HepG2 (cell line): Measurements from ENCODE around the gene FAM219B. TPM values are rescaled to one million over a fixed set of nuclear protein-coding genes. Genes with fewer than 3 reads are reported as not detected.

Source experiments
- ELF1 ChIP-seq: sonication (generic); formaldehyde crosslinking; IDR thresholded peaks from 2 replicates; pipeline ENCODE4 v1.4.0; 2020; ENCODE audit warnings: missing genetic modification reagents
- FOXJ3 ChIP-seq: sonication (generic); formaldehyde crosslinking; IDR thresholded peaks from 2 replicates; pipeline ENCODE4 v1.4.0; 2020; ENCODE audit warnings: missing genetic modification reagents, mild to moderate bottlenecking, borderline replicate concordance
- HOXA7 ChIP-seq: sonication (generic); formaldehyde crosslinking; IDR thresholded peaks from 2 replicates; pipeline ENCODE4 v1.8.1; 2022; ENCODE audit warnings: mild to moderate bottlenecking, missing genetic modification reagents, moderate library complexity
- MBNL3 ChIP-seq: fragments of 250-450 bp; sonication (Bioruptor Pico); conservative IDR thresholded peaks from 2 replicates; pipeline ENCODE4 v1.8.0; 2022; ENCODE audit warnings: mild to moderate bottlenecking, inconsistent platforms
- MEF2D ChIP-seq: sonication (generic); formaldehyde crosslinking; IDR thresholded peaks from 2 replicates; pipeline ENCODE4 v1.5.1; 2020; ENCODE audit warnings: mild to moderate bottlenecking, missing genetic modification reagents
- NAIF1 ChIP-seq: sonication (generic); formaldehyde crosslinking; IDR thresholded peaks from 2 replicates; pipeline ENCODE4 v1.5.0; 2020; ENCODE audit warnings: mild to moderate bottlenecking, missing genetic modification reagents, borderline replicate concordance
- NFYC ChIP-seq: IDR thresholded peaks from 2 replicates; pipeline ENCODE4 v1.6.1; 2016; ENCODE audit warnings: missing genetic modification reagents, missing compliant biosample characterization
- POGZ ChIP-seq: sonication (generic); formaldehyde crosslinking; IDR thresholded peaks from 2 replicates; pipeline ENCODE4 v1.4.0; 2020; ENCODE audit warnings: mild to moderate bottlenecking, missing genetic modification reagents
- POLR2AphosphoS5 ChIP-seq: IDR thresholded peaks from 2 replicates; pipeline ENCODE4 v1.6.1; 2012; ENCODE audit warnings: low read depth, low read length
- PRDM15 ChIP-seq: sonication (generic); formaldehyde crosslinking; IDR thresholded peaks from 2 replicates; pipeline ENCODE4 v1.4.0; 2020; ENCODE audit warnings: missing genetic modification reagents
- RFXAP ChIP-seq: sonication (generic); formaldehyde crosslinking; IDR thresholded peaks from 2 replicates; pipeline ENCODE4 v1.4.0; 2020; ENCODE audit warnings: missing genetic modification reagents, borderline replicate concordance
- SP4 ChIP-seq: sonication (generic); formaldehyde crosslinking; IDR thresholded peaks from 2 replicates; pipeline ENCODE4 v1.8.1; 2023; ENCODE audit warnings: mild to moderate bottlenecking, missing genetic modification reagents
- SP5 ChIP-seq: IDR thresholded peaks from 2 replicates; pipeline ENCODE4 v1.6.1; 2016; ENCODE audit warnings: low read depth, borderline replicate concordance
- SRSF4 ChIP-seq: fragments of 200-400 bp; formaldehyde crosslinking; IDR thresholded peaks from one replicate; pipeline ENCODE4 v1.6.1; 2018; ENCODE audit warnings: mild to moderate bottlenecking, low read depth, low read length, moderate library complexity; ENCODE audit not compliant: poor library complexity, severe bottlenecking
- STAT6 ChIP-seq: sonication (generic); formaldehyde crosslinking; IDR thresholded peaks from 2 replicates; pipeline ENCODE4 v1.4.0; 2020; ENCODE audit warnings: missing genetic modification reagents, mild to moderate bottlenecking, borderline replicate concordance
- TBL1XR1 ChIP-seq: fragments of 150-350 bp; IDR thresholded peaks from 2 replicates; pipeline ENCODE4 v1.6.1; 2014; ENCODE audit warnings: borderline replicate concordance, low read length; ENCODE audit not compliant: partially characterized antibody
- TBP ChIP-seq: sonication (generic); formaldehyde crosslinking; IDR thresholded peaks from 2 replicates; pipeline ENCODE4 v1.5.0; 2020; ENCODE audit warnings: missing genetic modification reagents
- ZC3H4 ChIP-seq: sonication (generic); formaldehyde crosslinking; IDR thresholded peaks from 2 replicates; pipeline ENCODE4 v1.4.0; 2020; ENCODE audit warnings: missing genetic modification reagents, borderline replicate concordance
- ZKSCAN5 ChIP-seq: sonication (generic); formaldehyde crosslinking; IDR thresholded peaks from 2 replicates; pipeline ENCODE4 v1.5.1; 2020; ENCODE audit warnings: mild to moderate bottlenecking, missing genetic modification reagents
- ZNF12 ChIP-seq: sonication (generic); formaldehyde crosslinking; IDR thresholded peaks from 2 replicates; pipeline ENCODE4 v1.5.0; 2020; ENCODE audit warnings: missing genetic modification reagents
- ZNF205 ChIP-seq: IDR thresholded peaks from 2 replicates; pipeline ENCODE4 v1.6.1; 2018; ENCODE audit warnings: missing biosample characterization, missing genetic modification reagents
- ZNF230 ChIP-seq: sonication (generic); formaldehyde crosslinking; IDR thresholded peaks from 2 replicates; pipeline ENCODE4 v1.4.0; 2020; ENCODE audit warnings: mild to moderate bottlenecking, missing genetic modification reagents
- ZNF441 ChIP-seq: sonication (generic); formaldehyde crosslinking; IDR thresholded peaks from 2 replicates; pipeline ENCODE4 v1.7.0; 2021; ENCODE audit warnings: missing genetic modification reagents, borderline replicate concordance
- ZNF709 ChIP-seq: sonication (generic); formaldehyde crosslinking; IDR thresholded peaks from 2 replicates; pipeline ENCODE4 v1.5.0; 2020; ENCODE audit warnings: mild to moderate bottlenecking, missing genetic modification reagents
- ZNF816 ChIP-seq: sonication (generic); formaldehyde crosslinking; IDR thresholded peaks from 2 replicates; pipeline ENCODE4 v1.8.0; 2022; ENCODE audit warnings: missing genetic modification reagents, mild to moderate bottlenecking, borderline replicate concordance
- ZNF839 ChIP-seq: sonication (generic); formaldehyde crosslinking; IDR thresholded peaks from 2 replicates; pipeline ENCODE4 v1.4.0; 2020; ENCODE audit warnings: missing genetic modification reagents, mild to moderate bottlenecking, borderline replicate concordance
- polyA plus RNA-seq, 8 experiments: library from polyadenylated mRNA; depleted of rRNA in 3 of 8; stranded (reverse) in 7 of 8; unstranded in 1 of 8; fragments of >200 nt; fragmentation: Illumina TruSeq in 4 of 8; extraction: Trizol in 4 of 8; gene quantifications; 2 replicates each; pipeline versions ENCODE4 v1.2.1 to v1.2.3, GENCODE V29; 2011 to 2016; ENCODE audit warnings: low read depth in 4 of 8, missing spikeins in 1 of 8, mixed read lengths in 1 of 8; ENCODE audit not compliant: insufficient read depth in 1 of 8
- total RNA-seq, 5 experiments: library from RNA; depleted of rRNA; stranded (reverse); fragments of >200 nt; fragmentation: Illumina TruSeq; extraction: Trizol; gene quantifications; 2 replicates each; pipeline ENCODE4 v1.2.3, GENCODE V29; 2016; ENCODE audit warnings: low read depth in 1 of 5

FAM219B gene
- total and polyA plus RNA-seq, 2 of the 13 experiments (the other 11 are each of a cell fraction or from before 2014, with no cell fraction given), result 36.6 to 50.2 TPM

GRCh38 chr15:74889390-74889882 is 17.2 kb downstream of the FAM219B start (continued):
- TF ChIP-seq HOXA7 (CRISPR knock-in tag) (no peak), MBNL3 (CRISPR knock-in tag) (no peak), FOXJ3 (0 out of 2 replicates have a peak, but pooled peaks have one; percentile 11), SP5 (CRISPR knock-in tag) (no peak), TBL1XR1 (no peak), SRSF4 (no peak), TBP (CRISPR knock-in tag) (no peak), NFYC (no peak), ZKSCAN5 (peak; percentile 64; the same call in 1 of the 2 replicates), MEF2D (no peak), ZNF205 (no peak), ZNF441 (CRISPR knock-in tag) (peak; percentile 21; the same call in 1 of the 2 replicates), ZNF12 (CRISPR knock-in tag) (no peak), PRDM15 (CRISPR knock-in tag) (no peak), ZNF230 (CRISPR knock-in tag) (no peak; the same call in 1 of the 2 replicates), ELF1 (no peak), ZC3H4 (CRISPR knock-in tag) (no peak), STAT6 (CRISPR knock-in tag) (no peak), ZNF816 (CRISPR knock-in tag) (peak; percentile 90), ZNF839 (CRISPR knock-in tag) (no peak), ZNF709 (CRISPR knock-in tag) (0 out of 2 replicates have a peak, but pooled peaks have one; percentile 35), POGZ (CRISPR knock-in tag) (no peak), SP4 (CRISPR knock-in tag) (no peak; the same call in 1 of the 2 replicates), POLR2AphosphoS5 (no peak), NAIF1 (CRISPR knock-in tag) (no peak), RFXAP (CRISPR knock-in tag) (no peak)
